ENCODE results near the gene FAM151B.
"Not testable (repeated sequence)": the region's sequence is repeated elsewhere in the genome, so short reads cannot be mapped to it uniquely, and the experiment has no call there.

Gene FAM151B

GRCh38 chr5:80487829-80488721, at the start of gene FAM151B:
Gene FAM151B, plus strand, starts transcription at chr5:80488100. Its CDS starts 24 bp downstream, at chr5:80488124.
- DNase-seq: peak; percentile 77

GRCh38 chr5:80438739-80439138, 49.2 kb upstream of the FAM151B start:
- no peak for DNase-seq

- DNase-seq: no peak
Measured at GRCh38 chr5:80439213-80439612, 48.7 kb upstream of the FAM151B start.

- DNase-seq: no peak
Measured at GRCh38 chr5:80442742-80443141, 45.2 kb upstream of the FAM151B start.

- no peak for DNase-seq
Measured at GRCh38 chr5:80453366-80453765, 34.5 kb upstream of the FAM151B start.

GRCh38 chr5:80463269-80463668, 24.6 kb upstream of the FAM151B start:
- no peak for DNase-seq

GRCh38 chr5:80466669-80467485, 21.0 kb upstream of the FAM151B start:
- DNase-seq: no peak

- DNase-seq: no peak
Measured at GRCh38 chr5:80468131-80468530, 19.8 kb upstream of the FAM151B start.

GRCh38 chr5:80470631-80471030, 17.3 kb upstream of the FAM151B start:
- not testable (repeated sequence) for DNase-seq

GRCh38 chr5:80474929-80475328, 13.0 kb upstream of the FAM151B start:
- no peak for DNase-seq

- no peak for DNase-seq
Measured at GRCh38 chr5:80479713-80480112, 8.2 kb upstream of the FAM151B start.

GRCh38 chr5:80480354-80480753, 7.5 kb upstream of the FAM151B start:
- DNase-seq: no peak

GRCh38 chr5:80481019-80481893, 6.6 kb upstream of the FAM151B start:
- DNase-seq: peak; percentile 29

GRCh38 chr5:80482578-80482977, 5.3 kb upstream of the FAM151B start:
- DNase-seq: no peak

GRCh38 chr5:80483636-80484232, 4.2 kb upstream of the FAM151B start:
- no peak for DNase-seq

- no peak for DNase-seq
Measured at GRCh38 chr5:80487444-80487828, 464 bp upstream of the FAM151B start.

- no peak for DNase-seq
Measured at GRCh38 chr5:80491296-80491695, 3.4 kb downstream of the FAM151B start.

- no peak for DNase-seq
Measured at GRCh38 chr5:80492741-80493140, 4.8 kb downstream of the FAM151B start.

- not testable (repeated sequence) for DNase-seq
Measured at GRCh38 chr5:80493443-80493842, 5.5 kb downstream of the FAM151B start.

- DNase-seq: no peak
Measured at GRCh38 chr5:80495891-80496290, 8.0 kb downstream of the FAM151B start.

- DNase-seq: no peak
Measured at GRCh38 chr5:80502800-80503199, 14.9 kb downstream of the FAM151B start.

GRCh38 chr5:80503641-80504040, 15.7 kb downstream of the FAM151B start:
- DNase-seq: no peak

Data from KG1 (cell line).